Stimulated activated CD4-positive, alpha-beta T cell treated with anti-CD3 and anti-CD28 coated beads, Interleukin-15, amount 100 ng/mL, for 1 hour (primary cell): ENCODE data around the gene NDUFS1.

ENCODE experiments used
- DNase-seq, 2 donors: peaks; one replicate each; pipeline ENCODE4 v3.0.0-alpha.2; 2020; ENCODE audit warnings: low read depth in 1 of 2, low spot score in 1 of 2

NDUFS1 gene

GRCh38 chr2:206068207-206068606 is 91.0 kb downstream of the NDUFS1 start:
- no peak for DNase-seq
